Fibroblast of peridontal ligament (primary cell): Measurements from ENCODE around the gene SFMBT1.
"Not testable (repeated sequence)": the region's sequence is repeated elsewhere in the genome, so short reads cannot be mapped to it uniquely, and the experiment has no call there.

ENCODE experiments used
- DNase-seq: peaks from one replicate; pipeline ENCODE4 v3.0.0-alpha.2; 2010; ENCODE audit errors: extremely low read depth

The SFMBT1 gene

GRCh38 chr3:53072653-53073552, 27.0 kb upstream of the SFMBT1 start:
- peak; percentile 72 for DNase-seq

- DNase-seq, result no peak
Measured at GRCh38 chr3:53071882-53072431, 26.1 kb upstream of the SFMBT1 start.

GRCh38 chr3:53069422-53070068, 23.7 kb upstream of the SFMBT1 start:
- DNase-seq, result no peak

- no peak for DNase-seq
Measured at GRCh38 chr3:53068176-53068575, 22.3 kb upstream of the SFMBT1 start.

- DNase-seq, result no peak
Measured at GRCh38 chr3:53067567-53067966, 21.7 kb upstream of the SFMBT1 start.

GRCh38 chr3:53065841-53066480, 20.1 kb upstream of the SFMBT1 start:
- DNase-seq, result no peak

GRCh38 chr3:53062905-53063304, 17.0 kb upstream of the SFMBT1 start:
- no peak for DNase-seq

GRCh38 chr3:53056442-53056841, 10.6 kb upstream of the SFMBT1 start:
- no peak for DNase-seq

GRCh38 chr3:53054233-53054632, 8.4 kb upstream of the SFMBT1 start:
- not testable (repeated sequence) for DNase-seq

GRCh38 chr3:53051929-53052328, 6.1 kb upstream of the SFMBT1 start:
- DNase-seq, result no peak

GRCh38 chr3:53049987-53050386, 4.1 kb upstream of the SFMBT1 start:
- no peak for DNase-seq

- DNase-seq, result no peak
Measured at GRCh38 chr3:53046171-53047170, 598 bp upstream of the SFMBT1 start.

- peak; percentile 62 for DNase-seq
Measured at GRCh38 chr3:53044711-53045517, 959 bp downstream of the SFMBT1 start.

GRCh38 chr3:53044371-53044710, 1.5 kb downstream of the SFMBT1 start:
- peak; percentile 57 for DNase-seq

- no peak for DNase-seq
Measured at GRCh38 chr3:53043738-53044137, 2.1 kb downstream of the SFMBT1 start.

GRCh38 chr3:53042651-53043050, 3.2 kb downstream of the SFMBT1 start:
- no peak for DNase-seq

GRCh38 chr3:53040351-53040820, 5.5 kb downstream of the SFMBT1 start:
- DNase-seq, result no peak

- DNase-seq, result no peak
Measured at GRCh38 chr3:53039376-53039752, 6.5 kb downstream of the SFMBT1 start.

- DNase-seq, result no peak
Measured at GRCh38 chr3:53038679-53039375, 7.0 kb downstream of the SFMBT1 start.
